GM21360 (cell line): ENCODE results near the gene STIM2.

Source experiments
- ATAC-seq: cut with Tn5 transposase; IDR thresholded peaks from one replicate; pipeline ENCODE4 v1.9.1; 2021; ENCODE audit warnings: mild to moderate bottlenecking, moderate library complexity; ENCODE audit not compliant: unreplicated experiment

STIM2 gene

DNA sequence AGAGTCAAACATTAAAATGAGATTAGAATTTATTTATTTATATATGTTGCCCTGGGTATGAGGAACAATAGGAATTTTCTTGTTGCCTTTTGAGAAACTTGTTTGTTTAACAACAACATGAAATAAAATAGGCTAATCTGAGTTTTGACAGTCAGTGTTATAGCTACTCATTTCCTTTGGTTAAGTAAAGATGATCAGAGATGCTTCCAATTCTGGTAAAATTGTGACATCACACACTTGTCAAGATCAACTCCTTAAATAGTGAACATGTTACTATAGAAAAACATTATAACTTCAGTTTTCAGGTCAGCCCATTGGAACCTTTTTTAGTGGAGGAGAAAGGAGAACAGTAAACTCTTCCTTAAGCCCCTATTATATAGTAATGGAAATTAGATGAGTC lies 136.1 kb downstream of the STIM2 start:
- no peak for ATAC-seq

DNA sequence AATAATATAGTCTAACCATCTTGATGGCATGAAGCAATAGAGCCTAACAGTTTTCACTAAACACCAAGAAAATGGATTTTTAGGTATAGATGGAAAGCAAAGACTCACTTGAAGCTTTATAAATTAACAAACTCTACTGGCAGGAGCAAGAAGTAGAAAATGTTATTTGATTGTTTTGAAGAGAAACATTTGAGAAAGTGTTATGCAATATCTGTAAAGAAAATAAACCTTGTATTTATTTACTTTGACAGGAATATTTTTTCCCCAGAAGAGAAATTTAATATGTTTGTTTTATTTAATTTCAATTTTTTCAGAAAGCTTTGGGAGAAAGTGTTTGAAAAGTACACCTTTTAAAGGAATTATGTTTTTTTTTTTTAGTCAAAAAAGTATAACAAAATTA lies 139.0 kb downstream of the STIM2 start:
- no peak for ATAC-seq

DNA sequence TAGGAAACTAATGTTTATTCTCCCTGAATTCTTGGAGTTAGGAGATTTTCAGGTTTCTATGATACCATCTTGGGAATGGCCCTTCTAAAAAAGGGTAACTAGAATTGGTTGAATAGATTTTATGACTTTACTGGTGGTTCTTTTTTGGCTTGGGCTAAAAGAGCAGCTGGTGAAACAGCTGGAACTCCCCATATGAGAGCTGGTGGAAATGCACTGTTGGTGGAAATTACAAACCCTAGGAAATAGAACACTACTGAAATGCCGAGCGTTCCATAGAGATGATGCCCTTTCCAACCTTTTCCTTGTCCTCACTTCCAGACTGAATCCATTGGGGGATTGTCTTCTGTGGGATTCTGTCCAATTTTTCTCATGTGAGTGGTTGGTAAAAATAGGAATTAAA lies 139.5 kb downstream of the STIM2 start:
- ATAC-seq: no peak

DNA sequence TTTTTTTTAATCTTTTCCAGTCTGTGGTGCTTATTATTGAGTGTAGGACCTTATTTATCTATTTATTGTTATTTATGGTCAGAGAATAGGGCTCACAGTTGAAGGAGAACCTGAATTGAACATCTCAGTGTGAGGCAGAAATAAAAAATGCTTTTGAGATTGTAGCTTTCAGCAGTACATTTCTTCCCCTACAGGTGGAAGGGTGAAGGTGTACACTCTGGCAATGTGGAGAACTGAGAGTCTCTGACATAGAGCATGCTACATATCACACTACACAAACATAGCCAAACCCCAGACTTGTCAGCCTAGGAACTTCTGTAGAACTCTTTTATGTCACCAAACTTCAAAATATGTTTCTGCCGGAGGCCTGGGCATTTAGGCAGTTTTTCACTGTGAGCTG lies 140.2 kb downstream of the STIM2 start:
- ATAC-seq: peak; percentile 88

DNA sequence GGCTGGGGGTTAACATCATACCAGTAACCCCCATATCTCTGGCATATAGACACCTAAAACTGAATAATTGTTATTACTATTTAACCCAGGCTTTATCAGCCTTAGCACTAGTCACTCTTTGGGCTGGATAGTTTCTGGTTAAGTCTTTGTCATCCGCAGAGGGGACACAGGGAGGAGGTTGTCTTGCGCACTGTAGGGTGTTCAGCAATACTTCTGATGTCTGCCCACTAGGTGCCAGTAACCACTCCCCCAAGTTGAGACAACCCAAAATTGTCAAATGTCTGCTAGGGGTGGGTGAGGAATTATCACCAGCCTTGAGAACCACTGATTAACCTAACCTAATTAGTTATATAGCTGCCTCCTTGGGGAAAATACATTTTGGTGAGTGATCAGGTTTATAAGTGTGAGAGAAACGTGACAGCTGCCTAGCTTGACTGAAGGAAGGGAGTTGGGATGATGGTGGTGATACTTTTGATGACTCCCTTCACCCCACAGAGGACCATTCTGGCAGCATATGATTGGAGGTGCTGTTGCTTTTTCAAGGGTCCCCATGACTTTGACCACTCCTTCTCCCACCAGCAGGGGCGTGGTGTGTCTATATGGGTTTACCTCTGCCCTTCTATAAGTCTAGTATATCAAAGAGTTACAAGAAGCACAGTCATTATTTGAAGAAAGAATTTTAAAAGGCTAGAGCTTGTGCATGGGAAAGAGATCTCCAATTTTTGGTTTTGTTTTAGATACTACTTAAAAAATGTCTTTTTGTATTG lies 140.9 kb downstream of the STIM2 start:
- ATAC-seq: no peak

DNA sequence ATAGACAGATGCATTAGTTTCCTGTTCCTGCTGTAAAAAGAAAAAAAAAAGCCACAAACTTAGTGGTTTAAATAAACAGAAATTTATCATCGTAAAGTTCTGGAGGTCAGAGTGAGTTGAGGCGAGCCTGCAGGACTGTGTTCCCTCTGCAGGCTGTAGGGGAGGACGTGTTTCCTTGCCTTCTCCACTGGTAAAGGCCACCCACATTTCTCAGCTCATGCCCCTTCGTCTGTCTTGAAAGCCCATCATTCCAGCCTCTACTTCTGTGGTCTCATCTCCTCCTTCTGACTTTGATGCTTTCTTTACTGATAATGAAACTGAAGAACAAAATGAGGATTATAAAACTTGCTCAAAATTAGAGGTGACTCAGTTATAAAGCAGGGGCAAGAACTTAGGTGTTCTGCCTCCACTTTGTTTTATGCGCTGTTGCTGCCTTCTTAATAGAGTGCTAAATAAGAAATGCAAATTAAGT lies 143.0 kb downstream of the STIM2 start:
- no peak for ATAC-seq

DNA sequence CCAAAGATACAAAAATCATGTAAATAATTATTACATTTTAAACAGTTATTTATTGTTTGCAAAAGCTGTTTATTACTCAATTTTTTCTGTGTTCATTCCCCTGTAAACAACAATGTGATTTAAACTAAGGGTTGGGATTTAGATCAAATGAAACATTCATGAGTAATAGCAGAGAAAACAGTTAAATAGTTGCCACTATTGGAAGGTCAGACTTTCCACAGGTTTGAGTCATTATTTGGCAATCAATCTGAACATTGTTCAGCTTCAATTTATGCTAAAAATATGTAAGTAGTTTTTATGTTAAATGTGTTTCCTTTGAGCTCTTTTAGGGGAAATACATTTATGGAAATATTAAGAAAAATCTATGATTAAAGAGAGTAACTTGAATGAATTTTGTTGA lies 144.9 kb downstream of the STIM2 start:
- ATAC-seq: no peak

DNA sequence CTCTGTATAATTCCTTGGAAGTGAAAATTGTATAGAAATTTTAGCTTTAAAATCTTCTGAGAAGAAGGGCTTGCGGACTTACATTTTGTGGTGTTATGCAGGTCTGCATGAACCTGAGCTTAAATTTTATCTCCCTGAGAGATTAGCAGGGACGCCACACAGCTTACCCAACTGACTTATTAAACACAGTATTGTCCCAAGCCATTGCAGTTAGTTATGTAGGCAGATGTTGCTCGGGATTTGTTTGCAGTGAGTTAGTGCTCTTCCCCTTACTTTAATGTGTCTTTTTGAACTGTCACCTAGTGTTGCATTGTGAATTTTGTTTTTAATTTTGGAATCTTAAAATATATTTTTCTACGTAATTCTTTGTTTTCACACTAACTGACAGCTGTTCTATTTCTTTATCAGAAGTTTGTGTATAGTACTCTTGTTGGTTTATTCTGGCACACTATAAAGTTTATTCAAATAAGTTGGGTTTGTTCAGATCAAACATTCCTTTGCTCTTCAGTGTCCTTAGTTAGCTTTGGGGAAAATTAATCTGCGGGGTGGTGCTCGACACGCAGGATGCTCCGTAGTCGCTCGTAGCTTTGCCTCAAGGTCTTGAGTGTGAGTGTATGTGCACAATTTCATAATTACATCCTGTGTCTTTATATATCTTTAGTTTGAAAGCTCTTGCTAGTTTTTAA lies 145.4 kb downstream of the STIM2 start:
- ATAC-seq: no peak

DNA sequence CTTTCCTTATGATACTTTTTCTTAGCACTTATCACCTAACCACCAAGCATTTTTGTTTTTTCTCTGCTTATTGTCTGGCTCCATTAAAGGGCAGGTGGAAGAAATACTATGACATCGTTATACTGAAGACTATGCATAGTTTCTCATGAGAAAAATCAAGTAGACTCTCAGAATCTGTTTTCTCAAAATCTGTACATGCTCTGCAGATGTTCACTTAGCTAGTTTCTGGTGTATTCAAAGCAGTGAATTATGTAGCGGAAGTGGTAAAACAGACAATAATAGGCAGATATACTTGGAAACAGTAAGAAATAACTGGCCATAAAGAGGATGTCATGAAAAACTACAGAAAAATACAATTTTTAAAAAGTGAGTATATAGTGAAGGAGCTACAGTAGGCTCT lies 146.0 kb downstream of the STIM2 start:
- peak; percentile 69 for ATAC-seq

DNA sequence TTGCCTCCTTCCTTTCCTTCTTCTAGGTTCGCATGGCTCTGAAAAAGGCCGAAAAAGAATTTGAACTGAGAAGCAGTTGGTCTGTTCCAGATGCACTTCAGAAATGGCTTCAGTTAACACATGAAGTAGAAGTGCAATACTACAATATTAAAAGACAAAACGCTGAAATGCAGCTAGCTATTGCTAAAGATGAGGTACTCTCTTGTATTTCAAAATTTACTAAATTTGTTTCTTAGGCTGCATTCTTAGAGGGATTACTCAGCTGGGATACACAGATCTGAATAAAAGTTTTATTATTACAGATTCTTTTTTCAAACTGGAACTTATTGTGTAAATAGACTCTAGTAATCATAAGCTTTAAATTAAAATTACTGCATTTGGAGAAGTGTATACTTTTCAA lies 146.9 kb downstream of the STIM2 start:
- no peak for ATAC-seq

DNA sequence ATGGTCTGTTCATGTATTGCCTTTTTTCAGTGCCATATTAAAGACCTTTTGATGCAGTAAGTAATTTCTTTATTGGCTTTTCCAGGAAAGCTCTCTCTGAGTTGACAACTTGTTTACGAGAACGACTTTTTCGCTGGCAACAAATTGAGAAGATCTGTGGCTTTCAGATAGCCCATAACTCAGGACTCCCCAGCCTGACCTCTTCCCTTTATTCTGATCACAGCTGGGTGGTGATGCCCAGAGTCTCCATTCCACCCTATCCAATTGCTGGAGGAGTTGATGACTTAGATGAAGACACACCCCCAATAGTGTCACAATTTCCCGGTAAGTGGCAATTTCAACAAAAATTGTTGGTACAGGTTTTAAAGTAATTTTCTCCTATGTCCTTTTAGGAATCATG lies 148.0 kb downstream of the STIM2 start:
- ATAC-seq: no peak

DNA sequence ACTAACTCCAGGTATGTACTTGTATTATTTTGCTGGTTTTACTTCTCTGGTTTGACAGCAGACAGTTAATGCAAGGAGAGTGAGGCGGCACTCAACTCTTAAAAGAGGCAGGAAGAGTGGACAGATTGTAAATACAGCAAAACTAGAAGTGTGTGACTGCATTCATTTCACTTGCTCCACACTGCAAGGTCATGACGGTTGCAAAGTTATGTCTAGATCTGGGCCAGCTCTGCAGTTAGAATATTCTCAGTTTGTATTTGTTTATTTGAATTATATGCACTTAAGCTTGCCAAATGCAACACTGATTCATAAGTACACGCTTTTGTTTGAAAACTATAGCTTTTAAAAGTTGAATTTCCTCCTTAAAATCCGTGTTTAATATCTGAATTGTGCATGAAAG lies 148.9 kb downstream of the STIM2 start:
- no peak for ATAC-seq

DNA sequence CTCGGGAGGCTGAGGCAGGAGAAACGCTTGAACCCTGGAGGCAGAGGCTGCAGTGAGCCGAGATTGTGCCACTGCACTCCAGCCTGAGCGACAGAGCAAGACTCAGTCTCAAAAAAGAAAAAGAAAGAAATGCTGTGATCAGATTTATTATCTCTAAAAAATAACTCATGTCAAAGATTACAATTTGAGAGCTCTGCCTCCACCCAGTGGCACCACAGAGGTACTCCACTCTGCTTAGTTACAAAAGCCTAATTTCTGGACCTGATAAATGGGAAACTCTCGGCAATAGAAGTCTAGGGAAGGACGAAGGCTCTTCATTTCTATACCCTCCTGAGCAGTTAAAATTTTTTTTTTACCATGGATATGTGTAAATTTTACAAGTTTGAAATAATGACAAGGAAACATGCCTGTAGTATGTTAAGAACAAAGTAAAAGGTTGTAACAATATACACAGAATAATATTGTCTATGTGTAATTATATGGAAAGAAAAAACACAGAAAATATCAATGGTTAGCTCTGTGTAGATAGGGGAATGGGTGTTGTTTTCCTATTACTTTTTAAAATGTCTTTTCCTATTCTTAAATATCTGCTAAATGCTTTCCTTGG lies 149.8 kb downstream of the STIM2 start:
- peak; percentile 61 for ATAC-seq

DNA sequence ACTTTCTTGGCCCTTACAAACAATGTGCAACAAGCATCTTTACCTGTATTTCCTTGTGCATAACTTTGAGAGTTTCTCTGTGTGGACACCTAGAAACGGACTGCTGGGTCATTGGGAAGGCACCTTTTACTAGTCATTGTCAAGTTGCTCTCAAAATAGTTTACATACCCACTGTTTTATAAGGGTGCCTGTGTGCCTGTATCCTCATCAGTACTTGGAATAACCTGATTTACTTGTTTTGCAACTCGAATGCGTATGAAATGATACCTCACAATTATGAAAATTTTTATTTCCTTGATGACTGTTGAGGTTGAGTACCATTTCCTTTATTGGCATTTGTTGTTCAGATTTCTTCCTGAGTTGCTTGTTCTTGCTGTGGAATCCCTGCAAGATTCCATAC lies 150.8 kb downstream of the STIM2 start:
- ATAC-seq: no peak

DNA sequence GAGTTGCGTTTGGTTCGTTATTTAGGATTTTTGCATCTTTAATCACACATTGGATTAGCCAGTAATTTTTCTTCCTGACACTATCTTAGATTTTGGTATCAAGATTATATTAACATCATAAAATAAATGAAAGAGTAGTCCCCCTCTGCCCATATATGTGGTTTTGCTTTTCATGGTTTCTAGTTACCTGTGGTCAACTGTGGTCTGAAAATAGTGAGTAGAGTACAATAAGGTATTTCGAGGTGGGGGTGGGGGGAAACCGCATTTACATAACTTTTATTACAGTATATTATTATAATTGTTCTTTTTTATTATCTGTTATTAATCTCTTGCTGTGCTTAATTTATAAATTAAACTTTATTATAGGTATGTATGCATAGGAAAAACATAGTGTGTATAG lies 152.4 kb downstream of the STIM2 start:
- ATAC-seq: no peak

DNA sequence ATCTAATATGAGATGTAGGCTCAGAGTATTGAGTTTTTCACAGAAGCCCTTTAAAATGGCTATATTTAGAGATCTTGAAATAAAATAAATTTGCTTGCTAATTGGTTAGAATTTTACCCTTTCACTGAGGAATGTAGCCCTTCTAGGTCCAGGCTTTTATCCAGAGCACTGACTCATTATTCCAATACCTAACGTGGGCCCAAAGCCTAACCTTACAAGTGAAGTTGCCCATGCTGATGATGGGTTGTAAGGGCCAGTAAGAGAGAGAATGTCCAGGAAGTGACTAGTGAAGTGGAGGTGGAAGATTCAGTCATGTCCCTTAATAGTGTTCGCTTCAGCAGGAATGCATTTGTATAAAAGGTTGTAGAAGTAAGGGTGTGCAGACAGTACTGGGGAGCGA lies 155.9 kb downstream of the STIM2 start:
- ATAC-seq: no peak

DNA sequence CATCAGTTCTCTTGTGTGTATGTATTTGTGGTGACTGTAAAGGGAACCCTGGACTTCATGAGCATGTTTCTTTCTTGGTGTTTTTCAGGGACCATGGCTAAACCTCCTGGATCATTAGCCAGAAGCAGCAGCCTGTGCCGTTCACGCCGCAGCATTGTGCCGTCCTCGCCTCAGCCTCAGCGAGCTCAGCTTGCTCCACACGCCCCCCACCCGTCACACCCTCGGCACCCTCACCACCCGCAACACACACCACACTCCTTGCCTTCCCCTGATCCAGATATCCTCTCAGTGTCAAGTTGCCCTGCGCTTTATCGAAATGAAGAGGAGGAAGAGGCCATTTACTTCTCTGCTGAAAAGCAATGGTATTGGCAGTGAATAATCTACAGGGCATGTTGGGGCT lies 157.0 kb downstream of the STIM2 start:
- no peak for ATAC-seq

DNA sequence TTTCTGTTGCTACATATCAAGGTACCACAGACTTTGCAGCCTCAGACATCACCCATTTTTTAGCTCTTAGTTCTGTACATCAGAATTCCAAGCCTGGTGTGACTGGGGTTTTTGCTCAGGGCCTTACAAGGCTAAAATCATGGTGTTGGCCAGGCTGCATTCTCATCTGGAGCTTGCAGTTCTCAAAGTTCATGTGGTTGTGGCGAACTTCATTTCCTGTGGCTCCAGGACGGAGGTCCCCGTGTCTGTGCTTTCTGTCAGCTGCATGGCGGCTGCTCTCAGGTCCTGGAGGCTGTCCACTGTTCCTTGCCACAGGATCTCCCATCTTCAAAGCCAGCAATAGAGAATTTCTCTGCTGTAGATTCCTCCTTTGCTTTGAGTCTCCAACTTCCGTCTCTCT lies 157.4 kb downstream of the STIM2 start:
- ATAC-seq: no peak

DNA sequence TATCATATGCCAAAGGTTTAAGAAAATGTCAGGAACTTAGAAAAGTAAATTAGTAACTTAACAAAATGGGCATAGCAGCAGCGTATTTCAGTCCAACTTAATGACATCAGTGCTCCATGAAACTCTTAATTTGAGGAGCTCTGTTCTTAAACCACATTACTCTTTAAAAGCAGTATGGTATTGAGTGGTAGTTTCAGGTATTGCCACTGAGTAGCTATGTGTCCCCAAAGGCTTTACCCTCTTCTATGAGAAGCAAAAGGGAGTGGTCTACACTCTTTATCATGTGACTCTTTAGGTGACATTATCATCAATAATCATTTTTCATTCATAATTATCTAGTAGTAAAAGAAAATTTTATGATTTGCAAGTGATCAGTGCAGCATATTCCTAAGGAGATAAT lies 158.3 kb downstream of the STIM2 start:
- no peak for ATAC-seq

DNA sequence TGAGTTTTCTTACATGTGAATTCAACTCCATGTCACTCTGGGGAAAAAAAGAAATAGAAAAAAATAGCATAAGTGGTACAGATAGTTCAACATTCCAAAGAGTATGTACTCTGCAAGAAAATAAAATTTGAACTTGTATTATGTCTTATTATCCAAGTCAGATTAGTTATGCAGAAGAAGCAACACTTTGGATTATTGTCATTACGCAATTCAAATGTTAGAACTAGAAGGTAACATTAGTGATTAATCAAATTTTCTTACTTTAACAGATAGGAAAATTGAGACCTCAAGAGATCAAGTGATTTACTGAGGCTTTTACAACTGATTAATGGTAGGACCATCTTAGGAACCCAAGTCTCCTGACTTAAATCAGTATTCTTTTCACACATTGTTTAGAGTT lies 159.1 kb downstream of the STIM2 start:
- no peak for ATAC-seq

DNA sequence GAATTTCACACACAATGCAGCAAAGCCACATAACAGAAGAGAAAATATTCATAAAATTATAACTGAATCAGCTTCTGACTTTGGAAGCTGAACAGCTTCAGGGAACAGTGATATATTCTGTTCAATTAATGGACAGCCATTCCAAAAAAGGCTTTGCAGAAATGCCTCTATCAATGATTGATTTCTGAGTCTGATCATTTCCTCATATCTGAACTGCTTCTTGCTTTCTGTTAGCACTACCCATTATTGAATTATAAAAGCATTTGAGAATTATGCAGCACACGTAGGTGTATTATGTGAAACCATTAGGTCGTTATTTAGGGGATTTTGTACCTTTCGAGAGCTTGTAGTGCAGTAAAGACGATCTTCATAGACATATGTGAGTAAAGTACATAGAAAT lies 159.6 kb downstream of the STIM2 start:
- no peak for ATAC-seq

DNA sequence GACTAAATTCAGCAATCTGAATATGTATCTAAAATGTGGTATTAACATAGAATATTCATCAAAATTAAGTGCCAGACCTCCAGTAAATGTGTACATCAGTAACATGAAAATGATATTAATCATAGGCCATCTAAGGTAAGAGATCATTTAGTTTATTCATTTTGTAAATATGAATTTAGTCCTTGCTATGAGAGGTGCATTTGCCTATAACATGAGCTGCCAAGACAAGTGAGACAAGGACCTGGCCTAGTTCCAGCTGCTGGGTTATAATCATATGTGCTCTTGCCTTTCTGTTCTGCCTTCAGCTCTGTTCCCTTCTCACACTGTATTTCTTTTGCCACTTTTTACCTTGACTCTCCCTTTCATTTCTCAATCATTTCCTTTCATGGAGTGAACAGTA lies 160.0 kb downstream of the STIM2 start:
- ATAC-seq: no peak
